ENCODE measurements around the gene ARMC8.
"Not testable (repeated sequence)": the region's sequence is repeated elsewhere in the genome, so short reads cannot be mapped to it uniquely, and the experiment has no call there.

- TF ChIP-seq EP300 (IDR thresholded peaks at IDR 0.05); CTCF (IDR thresholded peaks at IDR 0.05); POLR2A (IDR thresholded peaks at IDR 0.05; ENCODE audit: low read depth); POLR2AphosphoS5 (IDR thresholded peaks at IDR 0.05): not testable (repeated sequence)
Observed at GRCh38 chr3:138142181-138142580, 44.9 kb upstream of the ARMC8 start.
